ENCODE data around the gene C17orf107. TPM values are rescaled to one million over a fixed set of nuclear protein-coding genes. Genes with fewer than 3 reads are reported as not detected.

Gene C17orf107
- total RNA-seq, 1 donor from 2014 or later, result 0.68 TPM

- DNase-seq, result no peak
Measured at GRCh38 chr17:4937553-4937952, 38.2 kb downstream of the C17orf107 start.

GRCh38 chr17:4938069-4938491 is 38.7 kb downstream of the C17orf107 start:
- DNase-seq, result no peak

- DNase-seq, result peak; percentile 38
Measured at GRCh38 chr17:4938688-4939545, 39.6 kb downstream of the C17orf107 start.

GRCh38 chr17:4939546-4939795 is 40.1 kb downstream of the C17orf107 start:
- no peak for DNase-seq

- DNase-seq, result peak; percentile 100
Measured at GRCh38 chr17:4939796-4940554, 40.6 kb downstream of the C17orf107 start, which contains the start of the genes RNF167 and SLC25A11. Gene RNF167, plus strand, starts transcription at chr17:4940268. Its CDS starts 642 bp downstream, at chr17:4940910. Gene SLC25A11, minus strand, starts transcription at chr17:4940046. Its CDS starts 136 bp downstream, at chr17:4939910.

GRCh38 chr17:4940555-4941318 is 41.4 kb downstream of the C17orf107 start:
- no peak for DNase-seq

GRCh38 chr17:4941319-4941610 is 41.9 kb downstream of the C17orf107 start:
- DNase-seq, result no peak

- DNase-seq, result peak; percentile 41
Measured at GRCh38 chr17:4942760-4943508, 43.6 kb downstream of the C17orf107 start.

- DNase-seq, result no peak
Measured at GRCh38 chr17:4944163-4944553, 44.8 kb downstream of the C17orf107 start.

- no peak for DNase-seq
Measured at GRCh38 chr17:4944554-4945175, 45.3 kb downstream of the C17orf107 start.

- peak; percentile 86 for DNase-seq
Measured at GRCh38 chr17:4945176-4945943, 46.0 kb downstream of the C17orf107 start.

GRCh38 chr17:4945944-4946280 is 46.6 kb downstream of the C17orf107 start:
- no peak for DNase-seq

GRCh38 chr17:4946312-4946976 is 47.1 kb downstream of the C17orf107 start:
- no peak for DNase-seq

- no peak for DNase-seq
Measured at GRCh38 chr17:4947010-4947410, 47.7 kb downstream of the C17orf107 start.

GRCh38 chr17:4947411-4948165 is 48.3 kb downstream of the C17orf107 start:
- DNase-seq, result peak; percentile 45

- peak; percentile 88 for DNase-seq
Measured at GRCh38 chr17:4948166-4948930, 49.0 kb downstream of the C17orf107 start, which contains the start of gene PFN1. Gene PFN1, minus strand, starts transcription at chr17:4948530. Its CDS starts 136 bp downstream, at chr17:4948394.

- DNase-seq, result peak; percentile 91
Measured at GRCh38 chr17:4948931-4949320, 49.6 kb downstream of the C17orf107 start.

- peak; percentile 69 for DNase-seq
Measured at GRCh38 chr17:4949321-4950074, 50.2 kb downstream of the C17orf107 start.

Measured in dermis blood vessel endothelial cell (primary cell).